A172 (cell line): ENCODE results near the gene PDCD4. TPM values are rescaled to one million over a fixed set of nuclear protein-coding genes. Genes with fewer than 3 reads are reported as not detected.
A peak's percentile ranks its signal among the peaks of the same experiment; 100 is the strongest.

Experiments used
- DNase-seq: peaks from one replicate; pipeline ENCODE4 v3.0.0-alpha.2; 2015; ENCODE audit warnings: low spot score
- total RNA-seq: library from RNA; depleted of rRNA; stranded (reverse); fragments of >200 nt; shearing (Covaris generic); gene quantifications from 2 replicates; pipeline ENCODE4 v1.2.3, GENCODE V29; 2014; rRNA removed

The PDCD4 gene
- total RNA-seq, 1 experiment from 2014 or later: 23.2 TPM

- peak; percentile 41 for DNase-seq
Observed at GRCh38 chr10:110919971-110920881, 48.5 kb downstream of the PDCD4 start.

GRCh38 chr10:110923856-110924493 lies 52.2 kb downstream of the PDCD4 start:
- no peak for DNase-seq

- no peak for DNase-seq
Observed at GRCh38 chr10:110927461-110927860, 55.7 kb downstream of the PDCD4 start.

- DNase-seq: no peak
Observed at GRCh38 chr10:110931769-110932381, 60.1 kb downstream of the PDCD4 start.

- DNase-seq: no peak
Observed at GRCh38 chr10:110932505-110933180, 60.9 kb downstream of the PDCD4 start.

GRCh38 chr10:110936757-110937156 lies 65.0 kb downstream of the PDCD4 start:
- no peak for DNase-seq

GRCh38 chr10:110939419-110939818 lies 67.7 kb downstream of the PDCD4 start:
- DNase-seq: no peak

GRCh38 chr10:110944792-110945396 lies 73.2 kb downstream of the PDCD4 start:
- no peak for DNase-seq

- DNase-seq: no peak
Observed at GRCh38 chr10:110946496-110946895, 74.8 kb downstream of the PDCD4 start.

GRCh38 chr10:110947061-110947595 lies 75.4 kb downstream of the PDCD4 start:
- DNase-seq: no peak

Other genes starting within 250 kb of the PDCD4 start
- gene RBM20, start 227.6 kb upstream of the PDCD4 start, total RNA-seq: 0.24 and 0.46 TPM in 2 replicates
- gene BBIP1, start 47.3 kb downstream of the PDCD4 start, total RNA-seq: 47.6 and 76.2 TPM in 2 replicates
- 41.9 and 43.7 TPM in 2 replicates for gene SHOC2, start 47.7 kb downstream of the PDCD4 start, total RNA-seq
- not detected in 2 replicates for gene ADRA2A, start 205.1 kb downstream of the PDCD4 start, total RNA-seq